Activated CD4-positive, alpha-beta T cell treated with anti-CD3 and anti-CD28 coated beads, Interleukin-2, Interleukin-4, amounts not matched to agents 100 ng/mL and 50 ng/mL, durations not matched to agents 16 hours and 8 hours (primary cell): ENCODE measurements around the gene WFIKKN2.
"Not testable (repeated sequence)": the region's sequence is repeated elsewhere in the genome, so short reads cannot be mapped to it uniquely, and the experiment has no call there.

Experiments
- DNase-seq: peaks from one replicate; pipeline ENCODE4 v3.0.0-alpha.2; 2020; ENCODE audit warnings: low spot score

WFIKKN2 gene

DNA sequence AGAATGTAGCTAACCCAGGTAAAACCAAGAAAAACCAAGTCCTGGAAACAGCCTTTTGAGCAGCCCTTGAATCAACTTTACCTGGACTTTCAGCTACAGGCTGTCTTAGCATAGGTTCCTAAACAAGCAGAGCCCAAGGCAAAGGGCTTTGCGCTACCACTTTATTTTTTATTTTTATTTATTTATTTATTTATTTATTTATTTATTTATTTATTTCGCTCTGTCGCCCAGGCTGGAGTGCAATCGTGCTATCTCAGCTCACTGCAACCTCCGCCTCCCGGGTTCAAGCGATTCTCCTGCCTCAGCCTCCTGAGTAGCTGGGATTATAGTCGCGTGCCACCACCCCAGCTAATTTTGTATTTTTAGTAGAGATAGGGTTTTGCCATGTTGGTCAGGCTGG lies 41.7 kb downstream of the WFIKKN2 start:
- not testable (repeated sequence) for DNase-seq

DNA sequence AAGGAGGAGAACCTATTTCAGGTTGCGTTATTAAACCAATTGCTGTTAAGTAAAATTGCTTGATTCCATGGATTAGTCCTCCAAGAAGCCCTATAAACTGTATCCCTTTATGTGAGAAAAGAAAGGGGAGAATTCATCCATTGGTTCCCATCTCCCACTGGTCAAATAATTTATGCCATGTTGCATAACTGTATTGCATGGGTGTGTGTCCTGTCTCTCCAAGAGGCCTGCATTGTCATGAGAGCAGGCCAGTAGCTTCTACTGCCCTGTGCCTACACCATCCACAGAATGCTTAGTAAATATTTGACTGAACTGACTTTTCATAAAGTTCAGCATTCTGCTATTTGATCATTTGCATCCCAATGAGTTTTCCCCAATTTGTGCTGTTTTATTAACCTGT lies 42.5 kb downstream of the WFIKKN2 start:
- no peak for DNase-seq

DNA sequence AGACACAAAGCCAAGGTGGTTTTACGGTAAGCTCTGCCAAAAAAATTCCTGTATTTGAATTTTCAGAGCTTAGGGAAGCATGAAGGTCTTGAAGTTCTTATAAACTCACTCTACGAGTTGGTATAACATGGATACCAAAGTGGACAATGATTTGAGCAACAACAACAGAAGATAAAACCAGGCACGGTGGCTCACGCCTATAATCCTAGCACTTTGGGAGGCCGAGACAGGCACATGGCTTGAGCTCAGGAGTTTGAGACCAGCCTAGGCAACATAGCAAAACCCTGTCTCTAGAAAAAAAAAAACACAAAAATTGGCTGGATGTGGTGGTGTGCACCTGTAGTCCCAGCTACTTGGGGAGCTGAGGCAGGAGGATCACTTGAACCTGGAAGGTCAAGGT lies 43.7 kb downstream of the WFIKKN2 start:
- DNase-seq, result no peak

DNA sequence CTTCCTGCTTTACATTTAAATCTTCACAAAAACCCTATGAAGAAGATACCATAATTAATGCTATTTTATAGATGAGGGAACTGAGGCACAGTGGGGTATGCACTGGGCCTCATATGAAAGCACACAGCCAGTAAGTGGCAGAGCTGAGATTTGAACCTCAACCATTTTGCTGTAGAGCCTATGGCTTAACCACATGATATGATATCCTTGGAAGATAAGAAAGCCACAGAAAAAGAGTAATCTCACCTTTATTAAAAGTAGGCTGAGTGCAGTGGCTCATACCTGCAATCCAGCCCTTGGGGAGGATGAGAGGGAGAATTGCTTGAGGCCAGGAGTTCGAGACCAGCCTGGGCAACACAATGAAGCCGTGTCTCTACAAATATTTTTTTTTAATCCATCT lies 45.8 kb downstream of the WFIKKN2 start:
- no peak for DNase-seq

DNA sequence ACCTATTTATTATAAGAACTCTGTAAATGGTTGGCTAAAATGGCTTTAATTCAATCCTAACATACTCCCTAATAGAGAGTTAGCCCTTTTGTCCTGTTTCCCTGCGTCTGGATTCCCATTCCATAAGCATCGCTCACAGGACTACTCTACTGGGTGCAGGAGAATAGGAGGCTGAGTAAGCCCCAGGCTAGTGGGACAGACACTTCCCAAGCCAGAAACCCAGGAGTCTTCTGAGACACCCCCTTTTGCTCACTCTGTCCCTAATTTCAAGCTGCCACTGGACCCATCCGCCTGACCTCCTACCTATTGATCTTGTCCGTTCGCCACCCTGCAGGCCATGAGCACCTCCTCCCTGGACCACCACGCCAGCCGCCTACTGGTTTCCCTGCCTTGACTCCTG lies 47.5 kb downstream of the WFIKKN2 start:
- DNase-seq, result no peak

DNA sequence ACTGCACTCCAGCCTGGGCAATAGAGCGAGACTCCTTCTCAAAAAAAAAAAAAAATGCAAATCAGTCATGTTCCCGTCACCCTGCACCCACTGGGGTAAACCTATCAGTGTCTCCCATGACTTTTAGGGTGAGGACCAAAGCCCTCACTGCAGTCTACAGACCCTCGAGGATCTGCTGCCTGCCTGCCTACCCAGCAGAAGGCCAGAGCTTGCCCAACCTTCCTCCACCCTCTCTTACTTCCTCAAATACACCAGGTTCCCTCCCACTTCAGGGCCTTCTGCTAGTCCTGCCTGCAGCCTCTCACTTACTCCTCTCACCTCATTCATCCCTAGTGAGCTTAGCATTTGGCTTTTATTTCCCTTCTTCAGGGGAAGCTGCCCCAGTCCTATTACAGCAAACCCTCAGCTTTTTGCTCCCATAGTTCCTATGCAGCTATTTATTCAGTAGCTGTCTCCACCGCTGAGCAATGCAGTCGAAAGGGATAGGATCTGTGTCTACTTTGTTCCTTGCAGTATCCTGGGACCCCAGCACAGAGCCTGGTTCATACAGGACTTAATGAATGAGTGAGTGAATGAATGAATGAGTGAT lies 48.6 kb downstream of the WFIKKN2 start:
- no peak for DNase-seq

DNA sequence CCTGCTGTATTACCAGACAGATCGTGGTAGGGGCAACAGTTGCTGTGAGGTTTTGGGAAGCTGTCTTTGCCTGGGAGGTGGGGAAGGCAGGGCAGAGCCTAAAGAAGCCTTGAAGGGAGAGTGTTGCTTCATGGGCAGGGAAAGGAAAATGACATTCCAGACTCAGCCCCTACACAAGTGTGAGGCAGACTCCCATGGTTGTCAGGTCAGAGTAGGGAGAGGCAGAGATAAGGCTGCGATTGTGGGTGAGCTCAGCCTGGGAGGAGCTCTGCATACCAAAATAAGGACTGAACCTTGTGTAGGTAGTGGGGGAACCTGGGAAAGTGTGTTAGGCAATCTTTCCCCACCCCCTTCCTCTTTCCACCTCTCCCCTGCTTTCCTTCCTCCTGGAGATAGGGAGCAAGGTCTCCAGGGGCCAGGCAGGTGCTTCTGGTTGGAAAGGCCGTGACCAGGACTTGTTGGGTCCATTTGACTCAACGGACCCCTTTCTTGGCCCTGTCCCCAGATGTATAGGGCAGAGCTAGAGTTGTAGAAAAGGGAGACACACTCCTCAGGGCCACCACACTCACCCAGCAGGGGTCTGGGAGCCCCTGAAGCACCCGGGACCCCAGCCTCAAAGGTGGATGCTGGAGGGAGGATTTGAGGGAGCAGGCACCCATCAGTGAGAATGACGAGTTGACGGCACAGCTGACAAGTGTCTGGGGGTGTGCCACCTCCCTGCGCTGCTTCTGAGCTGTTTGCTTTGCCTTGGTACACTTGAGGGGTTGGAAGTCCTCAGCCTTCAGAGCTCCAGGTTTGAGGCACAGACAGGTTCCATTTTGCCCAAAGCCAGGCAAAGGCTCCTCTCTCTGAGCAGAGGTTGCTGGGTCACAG lies 49.3 kb downstream of the WFIKKN2 start:
- DNase-seq, result no peak

DNA sequence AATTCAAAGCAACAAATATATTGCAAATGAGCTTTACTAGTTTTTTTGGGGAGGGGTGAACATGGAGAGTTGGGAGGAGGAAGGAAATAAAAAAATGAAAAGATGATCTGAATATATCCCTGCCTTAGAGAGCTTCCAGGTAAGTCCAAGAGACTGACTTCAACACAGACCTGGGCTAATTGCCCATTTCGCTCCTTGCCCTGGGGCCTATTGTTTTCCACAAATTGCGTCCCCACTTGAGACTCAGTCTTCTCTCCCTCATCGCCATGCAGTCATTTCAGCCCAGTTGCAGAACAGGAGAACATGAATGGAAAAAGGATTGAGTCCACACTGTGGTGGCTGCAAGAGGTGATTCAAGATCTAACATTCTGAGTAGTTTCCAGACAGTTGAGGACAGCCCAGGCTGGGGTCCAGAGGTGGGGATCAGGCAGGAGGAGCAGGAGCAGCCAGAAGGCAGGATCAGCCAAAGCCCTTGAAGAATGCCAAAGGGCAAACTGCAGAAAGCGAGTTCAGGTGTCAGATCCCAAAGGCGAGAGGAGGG lies 52.4 kb downstream of the WFIKKN2 start:
- DNase-seq, result no peak

DNA sequence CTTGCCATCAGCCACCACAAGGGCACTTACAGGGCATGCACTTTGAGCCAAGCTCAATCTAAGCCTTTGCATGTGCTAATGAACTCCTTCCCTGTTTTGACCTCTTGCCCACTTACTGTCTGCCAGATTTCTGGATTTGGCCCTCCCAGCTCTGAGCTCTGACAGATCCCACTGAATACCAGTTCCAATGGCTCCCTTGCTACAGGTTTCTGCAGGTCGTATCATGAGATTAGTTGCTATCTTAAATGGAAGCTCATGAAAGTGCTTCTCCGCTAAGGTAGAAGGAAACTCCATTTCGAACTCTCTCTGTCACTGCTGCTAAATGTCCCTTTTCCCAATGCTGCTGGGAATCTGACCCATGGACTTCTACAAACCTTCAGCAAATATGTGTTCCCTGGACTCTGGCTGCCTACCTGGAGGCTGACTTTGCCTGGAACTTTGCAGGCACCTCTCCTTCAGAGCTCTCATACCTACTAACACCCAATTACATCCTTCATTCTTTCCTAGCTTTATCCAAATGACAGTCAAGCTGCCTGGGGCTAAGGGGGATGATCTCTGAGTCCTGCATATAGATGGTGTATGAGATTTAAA lies 54.2 kb downstream of the WFIKKN2 start:
- DNase-seq, result no peak

DNA sequence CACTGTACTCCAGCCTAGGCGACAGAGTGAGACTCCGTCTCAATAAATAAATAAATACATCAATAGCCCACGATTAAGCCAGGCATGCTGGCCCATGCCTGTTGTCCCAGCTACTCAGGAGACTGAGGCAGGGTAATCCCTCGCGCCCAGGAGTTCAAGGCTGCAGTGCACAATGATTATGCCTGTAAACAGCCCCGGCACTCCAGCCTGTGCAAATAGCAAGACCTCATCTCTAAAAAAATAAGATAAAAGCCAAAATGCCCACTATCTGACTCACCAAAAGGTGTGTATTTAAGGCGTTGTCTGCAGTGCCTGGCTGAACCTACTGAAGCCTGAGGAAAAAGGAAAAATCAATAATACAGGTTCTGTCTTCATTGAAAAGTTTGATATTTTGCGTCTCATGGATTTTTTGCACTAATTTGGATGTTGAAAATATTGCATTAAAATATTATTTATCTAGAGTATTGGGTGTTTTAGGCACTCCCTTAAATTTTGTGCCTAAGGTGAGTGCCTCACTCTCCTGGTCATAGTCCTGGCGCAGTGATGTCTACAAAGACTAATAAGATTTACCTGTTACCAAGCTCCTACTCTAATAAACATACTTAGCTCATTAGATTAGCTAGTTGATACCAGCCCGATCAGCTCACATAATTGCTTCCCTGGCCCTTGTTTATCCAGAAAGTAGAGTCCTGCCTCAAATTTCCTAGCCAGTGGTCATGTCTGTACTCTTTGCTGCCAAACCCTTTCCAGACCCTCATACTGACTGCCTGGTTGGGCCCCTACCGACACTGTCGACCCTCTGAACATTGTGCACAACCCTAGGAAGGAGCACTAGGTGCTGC lies 55.5 kb downstream of the WFIKKN2 start:
- DNase-seq, result no peak

DNA sequence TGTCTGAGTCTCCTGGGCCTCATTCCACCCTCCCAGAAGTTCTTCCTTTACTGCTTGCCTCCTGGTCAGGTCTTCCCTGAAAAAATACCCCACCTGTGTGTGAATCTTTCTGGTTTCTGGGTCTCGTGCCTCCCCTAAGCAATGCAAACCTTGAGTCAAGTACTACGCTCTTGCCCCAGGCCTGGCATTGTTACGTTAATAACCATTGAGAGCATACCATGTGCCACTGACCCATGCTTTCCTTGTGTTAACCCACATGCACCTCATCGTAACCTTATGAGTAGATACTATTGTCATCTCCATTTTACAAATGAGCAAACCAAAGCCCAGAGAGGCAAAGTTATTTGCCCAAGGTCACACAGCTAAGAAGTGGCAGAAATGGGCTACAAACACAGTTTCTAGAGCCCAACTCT lies 56.2 kb downstream of the WFIKKN2 start:
- DNase-seq, result no peak
